KG1 (cell line): ENCODE results near the gene UBE2Q1.
"Not testable (repeated sequence)": the region's sequence is repeated elsewhere in the genome, so short reads cannot be mapped to it uniquely, and the experiment has no call there.

Experiments
- DNase-seq: peaks from one replicate; lab custom pipeline; 2025; lab: John Stamatoyannopoulos, UW

Gene UBE2Q1

DNA sequence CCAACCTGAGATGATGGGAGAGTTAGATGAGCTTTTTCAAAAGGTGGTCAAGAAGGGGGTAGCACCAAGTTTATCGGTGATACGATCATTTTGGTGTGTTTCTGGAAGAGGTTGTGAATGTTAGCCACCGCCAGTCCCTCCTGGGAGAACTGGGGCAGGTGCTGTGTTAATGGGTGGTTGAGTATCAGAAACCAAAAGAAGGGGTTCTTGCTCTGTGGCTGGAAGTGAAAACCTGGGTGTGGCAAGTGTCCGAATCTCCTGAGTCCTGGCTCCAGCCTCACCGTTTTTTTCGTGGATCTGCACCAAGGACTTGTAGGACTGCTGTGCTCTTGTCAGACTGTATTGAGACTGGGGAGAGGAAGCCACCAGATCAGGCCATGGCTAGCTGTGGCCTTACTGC, 7.8 kb downstream of the UBE2Q1 start:
- no peak for DNase-seq

DNA sequence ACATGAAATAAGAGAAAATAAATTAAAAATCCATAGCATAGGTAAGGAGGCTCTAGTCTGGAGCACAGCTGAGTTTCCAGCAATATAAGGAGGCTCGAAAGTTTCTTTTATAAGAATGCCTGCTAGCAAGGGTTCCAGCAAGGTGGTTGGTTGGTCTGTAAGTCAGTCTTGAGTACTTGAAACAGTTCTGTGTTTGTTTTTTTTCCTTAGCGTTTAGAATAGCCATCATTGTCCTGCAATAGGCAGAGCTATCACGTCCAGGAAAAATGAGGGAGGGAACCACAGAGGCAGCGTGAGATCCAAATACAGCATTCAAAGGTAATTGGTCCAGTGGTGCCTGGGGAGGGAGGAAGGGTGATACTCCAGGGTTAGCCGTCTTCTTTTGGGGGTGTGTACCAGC, 8.4 kb downstream of the UBE2Q1 start:
- no peak for DNase-seq

DNA sequence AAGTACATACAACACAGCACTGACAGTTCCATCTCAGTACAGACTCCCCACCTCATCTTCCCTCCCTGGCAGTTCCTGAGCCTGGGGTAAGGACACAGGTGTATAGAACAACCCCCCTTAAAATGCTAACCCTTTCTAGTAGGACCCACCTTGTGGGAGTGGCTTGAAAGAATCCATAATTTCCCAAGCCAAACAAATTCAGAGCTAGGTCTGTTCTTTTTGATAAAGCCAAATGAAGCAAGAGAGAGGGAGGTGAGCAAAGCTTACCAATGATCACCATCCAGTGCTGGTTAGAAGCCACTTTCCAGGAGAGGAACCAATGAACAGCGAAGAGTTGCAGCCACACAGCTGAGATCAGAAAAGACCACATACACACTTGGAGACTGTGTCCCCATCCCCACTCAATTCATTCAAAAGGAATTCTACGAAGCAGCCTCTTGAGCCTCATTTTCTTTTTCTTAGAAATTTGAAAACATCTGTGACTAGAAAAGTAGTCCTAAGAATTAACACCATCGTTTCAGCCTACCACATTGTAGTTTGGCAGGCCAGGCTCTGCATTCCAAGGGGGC, 9.2 kb downstream of the UBE2Q1 start:
- DNase-seq: no peak

DNA sequence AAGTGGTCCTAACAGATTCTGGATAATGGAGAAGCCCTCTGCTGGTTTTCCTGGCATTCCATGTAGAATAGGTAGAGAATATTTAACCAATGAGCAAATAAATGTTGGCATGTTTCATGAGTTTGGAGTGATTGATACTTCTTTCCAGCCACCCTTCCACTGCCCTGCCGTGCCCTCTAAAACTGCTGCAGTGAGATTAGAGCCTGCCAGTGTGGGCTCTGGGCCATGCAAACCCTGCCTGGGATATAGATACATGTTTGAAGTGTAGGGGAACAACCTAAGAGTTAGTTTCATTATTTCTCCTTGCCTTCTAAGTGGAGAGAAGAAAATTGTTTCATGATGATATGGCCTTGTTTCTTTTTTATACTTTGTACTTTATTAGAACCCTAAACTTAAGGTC, 10.4 kb downstream of the UBE2Q1 start:
- DNase-seq: no peak

DNA sequence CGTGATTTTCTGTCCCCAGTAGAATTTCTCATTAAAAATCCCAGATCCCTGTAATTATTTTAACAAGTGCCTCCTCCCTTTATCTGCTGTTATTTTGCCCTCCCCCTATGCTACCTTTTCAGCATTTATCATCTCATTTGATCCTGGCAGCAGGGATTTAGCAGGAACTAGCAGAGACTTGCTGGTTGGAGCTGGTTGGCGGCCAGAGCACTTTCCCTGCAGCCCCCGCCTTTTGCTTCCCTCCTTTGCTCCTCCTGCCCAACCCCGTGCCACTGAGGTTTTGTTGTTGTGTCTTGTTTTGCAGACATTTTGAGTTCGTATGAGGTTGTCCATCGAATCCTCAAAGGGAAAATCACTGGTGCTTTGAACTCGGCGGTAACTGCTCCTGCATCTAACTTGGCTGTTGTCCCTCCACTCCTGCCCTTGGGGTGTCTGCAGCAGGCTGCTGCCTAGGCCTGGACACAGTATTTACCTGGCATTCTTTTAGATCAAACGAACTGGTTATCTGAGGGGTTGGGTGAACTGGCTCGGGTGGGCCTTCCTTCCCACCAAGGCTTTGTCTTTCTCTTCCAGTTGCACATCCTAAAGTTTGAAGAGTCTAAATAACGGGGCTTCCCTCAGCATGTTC, 11.2 kb downstream of the UBE2Q1 start:
- DNase-seq: no peak

DNA sequence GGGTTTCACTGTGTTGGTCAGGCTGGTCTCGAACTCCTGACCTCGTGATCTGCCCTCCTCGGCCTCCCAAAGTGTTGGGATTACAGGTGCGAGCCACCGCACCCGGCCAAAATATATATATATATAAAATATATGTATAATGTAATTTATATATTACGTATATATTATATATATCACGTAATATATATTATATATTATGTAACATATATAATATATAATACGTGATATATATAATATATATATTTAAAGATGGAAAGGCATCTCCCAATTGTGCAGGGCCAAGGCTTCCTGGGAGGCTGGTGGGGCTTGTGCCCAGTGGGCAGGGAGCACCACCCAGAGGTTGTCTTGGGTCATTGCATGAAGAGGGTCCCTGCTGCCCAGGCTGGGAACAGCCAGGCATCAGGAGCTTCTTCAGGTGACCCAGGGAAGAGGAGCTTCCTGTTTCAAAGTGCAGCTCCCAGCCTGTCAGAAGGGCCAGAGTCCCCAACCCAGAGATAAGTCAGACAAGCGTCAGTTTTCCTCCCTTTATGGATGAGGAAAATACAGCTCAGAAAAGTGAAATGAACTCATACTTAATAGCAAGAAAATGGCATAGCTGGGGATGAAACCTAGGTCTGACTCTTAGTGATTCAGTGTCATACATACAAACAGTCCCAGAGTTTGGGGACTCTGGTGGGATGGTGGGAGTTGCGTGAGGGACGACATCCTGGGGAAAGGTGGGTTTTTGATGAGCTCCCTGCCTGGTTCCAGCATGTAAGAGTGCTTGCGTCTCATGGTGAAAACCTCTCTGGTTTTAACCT, 12.0 kb downstream of the UBE2Q1 start:
- DNase-seq: peak; percentile 28

DNA sequence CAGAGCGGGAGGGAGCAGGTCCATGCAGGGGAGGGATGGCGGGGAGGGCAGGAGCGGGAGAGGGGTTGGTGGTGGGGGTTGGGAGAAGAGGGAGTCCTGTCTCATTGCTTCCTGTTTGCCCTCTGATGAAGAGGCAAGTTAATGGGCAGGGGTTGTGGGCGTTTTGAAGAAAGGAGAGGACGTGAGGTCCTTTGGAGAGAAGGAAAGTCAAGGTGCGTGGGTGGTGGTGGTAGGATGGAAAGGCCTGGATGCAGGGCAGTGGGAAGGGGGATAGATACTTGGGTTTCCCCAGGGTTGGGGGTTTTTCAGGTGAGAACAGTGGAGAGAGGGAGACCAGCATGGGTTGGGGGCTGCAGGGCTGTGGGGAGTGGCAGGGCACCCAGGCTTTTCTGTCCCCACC, 17.2 kb downstream of the UBE2Q1 start:
- no peak for DNase-seq

DNA sequence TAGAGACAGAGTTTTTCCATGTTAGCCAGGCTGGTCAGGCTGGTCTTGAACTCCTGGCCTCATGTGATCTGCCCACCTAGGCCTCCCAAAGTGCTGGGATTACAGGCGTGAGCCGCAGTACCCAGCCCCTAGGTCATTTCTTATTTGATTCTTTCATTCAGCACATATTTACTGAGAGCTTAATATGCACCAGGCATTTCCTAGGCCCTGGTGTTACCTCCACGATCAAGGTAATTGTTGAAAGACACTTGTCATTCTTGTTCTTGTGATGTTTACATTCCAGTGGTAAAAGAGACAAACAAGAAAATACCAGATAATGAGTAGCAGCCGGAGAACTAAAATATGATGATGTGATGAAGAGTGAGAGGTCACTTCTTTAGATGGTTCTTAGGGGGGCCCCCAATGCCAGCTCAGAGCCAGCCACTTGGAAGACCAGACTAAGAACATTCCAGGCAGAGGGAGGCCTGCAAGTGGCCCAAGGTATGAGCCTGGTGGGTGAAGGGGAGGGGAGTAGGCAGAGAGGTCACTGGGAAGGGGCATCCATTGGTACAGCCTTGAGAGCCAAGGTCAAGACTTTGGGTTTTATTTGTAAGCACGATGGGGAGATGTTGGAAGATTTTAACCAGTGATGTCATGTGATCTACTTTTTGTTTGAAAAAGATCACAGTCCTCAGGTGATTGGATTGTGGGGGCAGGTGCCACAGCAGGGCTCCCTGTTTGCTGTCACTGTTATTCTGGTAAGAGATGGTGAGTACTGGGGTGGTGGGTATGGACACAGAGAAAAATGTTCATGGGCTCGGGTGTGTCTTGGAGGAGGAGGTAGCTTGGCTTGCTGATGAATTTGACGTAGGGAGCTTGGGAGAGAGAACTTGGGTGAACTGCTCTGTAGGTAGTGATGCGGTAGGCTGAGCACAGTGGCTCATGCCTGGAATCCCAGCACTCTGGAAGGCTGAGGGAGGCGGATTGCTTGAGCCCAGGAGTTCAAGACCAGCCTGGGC, 18.7 kb downstream of the UBE2Q1 start:
- DNase-seq: no peak

DNA sequence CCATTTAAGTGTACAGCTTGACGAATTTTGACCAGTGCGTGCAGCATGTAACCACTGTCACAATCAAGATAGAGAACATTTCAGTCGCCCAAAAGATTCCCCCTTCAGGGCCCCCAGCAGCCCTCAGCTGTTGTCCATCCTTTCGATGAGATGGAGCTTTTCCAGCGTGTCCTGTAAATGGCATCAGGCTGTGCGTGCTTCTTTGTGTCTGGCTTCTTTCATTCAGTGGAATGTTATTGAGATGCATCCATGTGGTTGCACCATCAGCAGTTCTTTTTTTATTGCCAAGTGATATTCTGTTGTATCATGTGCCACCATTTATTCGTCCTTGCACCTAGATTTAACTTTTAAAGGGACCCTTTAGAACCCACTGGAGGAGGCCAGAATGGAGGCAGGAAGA, 21.9 kb downstream of the UBE2Q1 start:
- no peak for DNase-seq

DNA sequence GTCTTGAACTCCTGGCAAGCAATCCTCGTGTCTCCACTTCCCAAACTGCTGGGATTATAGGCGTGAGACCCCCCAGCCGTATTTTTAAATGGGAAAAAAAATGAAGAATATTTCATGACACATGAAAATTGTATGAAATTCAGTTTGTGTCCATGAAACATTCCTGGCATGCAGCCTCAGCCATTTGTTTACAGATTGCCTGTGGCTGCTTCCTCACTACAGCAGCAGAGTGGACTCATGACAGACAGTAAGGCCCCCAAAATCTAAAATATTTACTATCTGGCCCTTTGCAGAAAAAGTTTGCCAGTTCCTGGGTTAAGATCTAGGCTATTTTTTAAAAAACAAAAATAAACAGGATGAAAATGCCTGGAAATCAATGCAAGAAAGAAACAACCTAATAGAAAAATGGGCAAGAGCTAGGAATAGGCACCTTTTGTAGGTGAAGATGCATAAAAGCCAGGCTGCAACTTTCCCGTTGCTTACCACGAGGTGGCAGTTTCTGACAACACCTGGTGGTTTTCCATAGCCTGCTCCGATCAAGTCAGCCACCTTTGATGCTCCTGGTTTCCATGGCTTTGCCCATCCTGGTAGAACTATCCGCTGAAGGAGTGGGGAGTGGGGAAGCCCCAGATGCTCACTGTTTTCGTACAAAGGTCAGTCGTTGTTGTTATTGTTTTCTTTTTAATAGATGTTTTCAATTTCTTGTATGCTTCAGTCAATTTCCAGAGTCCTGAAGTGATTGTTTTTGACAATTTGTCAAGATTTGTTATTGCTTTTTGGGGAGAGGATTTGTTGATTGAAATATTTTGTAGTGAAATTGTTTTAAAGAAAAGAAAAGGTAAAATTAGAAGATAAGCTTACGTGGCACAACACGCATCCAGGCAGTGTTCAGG, 24.3 kb downstream of the UBE2Q1 start:
- DNase-seq: no peak

DNA sequence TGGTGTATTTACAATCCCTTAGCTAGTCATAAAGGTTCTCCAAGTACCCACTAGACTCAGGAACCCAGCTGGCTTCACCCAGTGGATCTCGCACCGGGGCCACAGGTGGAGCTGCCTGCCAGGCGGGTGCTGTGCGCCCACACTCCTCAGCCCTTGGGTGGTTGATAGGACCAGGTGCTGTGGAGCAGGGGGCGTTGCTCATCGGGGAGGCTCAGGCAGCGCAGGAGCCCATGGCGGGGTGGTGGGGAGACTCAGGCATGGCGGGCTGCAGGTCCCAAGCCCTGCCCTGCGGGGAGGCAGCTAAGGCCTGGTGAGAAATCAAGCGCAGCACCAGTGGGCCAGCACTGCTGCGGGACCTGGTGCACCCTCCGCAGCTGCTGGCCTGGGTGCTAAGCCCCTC, 26.5 kb downstream of the UBE2Q1 start:
- DNase-seq: not testable (repeated sequence)

DNA sequence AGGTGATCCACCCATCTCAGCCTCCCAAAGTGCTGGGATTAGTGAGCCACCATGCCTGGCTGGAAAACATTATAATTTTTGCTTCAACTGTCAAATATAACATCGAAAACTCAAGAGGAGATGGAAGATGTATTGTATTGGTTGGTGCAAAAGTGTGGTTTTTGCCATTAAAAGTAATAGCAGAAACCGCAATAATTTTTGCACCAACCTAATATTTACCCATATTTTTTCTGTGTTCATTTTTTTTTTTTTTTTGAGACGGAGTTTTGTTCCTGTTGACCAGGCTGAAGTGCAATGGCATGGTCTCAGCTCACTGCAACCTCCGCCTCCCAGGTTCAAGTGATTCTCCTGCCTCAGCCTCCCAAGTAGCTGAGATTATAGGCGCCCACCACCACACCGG, 29.2 kb downstream of the UBE2Q1 start:
- no peak for DNase-seq

DNA sequence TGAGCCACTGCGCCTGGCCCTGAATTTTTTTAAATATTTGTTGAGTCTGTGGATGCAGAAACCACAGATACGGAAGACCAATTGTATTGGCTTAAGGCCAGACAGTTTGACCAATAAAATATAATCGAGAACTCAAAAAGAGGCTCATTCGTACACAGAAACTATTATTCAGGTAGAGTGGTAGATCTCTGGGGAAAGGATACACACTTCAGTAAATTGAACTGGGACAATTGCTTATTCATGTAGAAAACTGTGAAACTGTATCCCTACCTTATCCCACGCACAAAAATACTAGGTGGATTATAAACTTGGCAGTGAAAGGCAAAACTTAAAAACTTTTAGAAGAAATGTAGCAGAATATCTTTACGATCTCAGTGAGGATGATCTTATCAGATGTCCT, 31.3 kb downstream of the UBE2Q1 start:
- DNase-seq: no peak

DNA sequence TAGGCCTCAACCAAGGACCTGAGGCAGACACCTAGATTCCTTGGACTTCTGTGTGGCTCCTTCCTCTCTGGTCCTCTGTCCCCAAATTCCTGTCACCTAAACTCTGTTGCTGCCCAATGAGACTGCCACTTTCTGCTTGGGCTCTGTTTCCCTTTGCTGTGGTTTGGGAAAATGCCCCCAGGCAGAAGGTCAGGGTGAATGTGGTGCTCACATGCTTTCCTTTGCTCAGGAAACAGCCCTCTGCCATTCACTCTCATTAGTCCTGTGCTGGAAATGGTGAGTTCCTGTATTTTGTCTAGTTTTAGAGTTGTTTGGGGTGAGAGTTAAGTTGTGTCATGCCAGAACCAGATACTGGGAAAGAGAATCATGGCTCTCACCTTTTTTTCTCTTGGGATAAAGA, 33.6 kb downstream of the UBE2Q1 start:
- DNase-seq: no peak

DNA sequence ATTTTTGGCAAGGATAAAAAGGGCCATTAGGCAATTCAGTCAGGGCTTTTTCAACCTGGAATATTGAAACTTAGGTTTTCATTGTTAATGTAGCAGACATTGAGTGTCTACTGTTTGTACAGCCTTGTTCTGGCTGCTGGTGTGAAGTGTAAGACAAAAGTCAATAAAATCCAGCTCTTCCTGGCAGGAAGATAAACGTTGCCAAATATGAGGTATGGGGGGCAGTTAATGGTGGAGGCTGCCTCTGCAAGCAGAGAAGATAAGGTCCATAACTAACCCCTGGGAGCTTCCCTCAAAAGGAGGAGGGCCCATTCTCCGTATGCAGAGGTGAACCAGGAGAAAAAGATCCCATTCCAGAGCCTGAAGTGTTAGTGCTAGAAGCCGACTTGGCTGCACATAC, 36.8 kb downstream of the UBE2Q1 start:
- no peak for DNase-seq

DNA sequence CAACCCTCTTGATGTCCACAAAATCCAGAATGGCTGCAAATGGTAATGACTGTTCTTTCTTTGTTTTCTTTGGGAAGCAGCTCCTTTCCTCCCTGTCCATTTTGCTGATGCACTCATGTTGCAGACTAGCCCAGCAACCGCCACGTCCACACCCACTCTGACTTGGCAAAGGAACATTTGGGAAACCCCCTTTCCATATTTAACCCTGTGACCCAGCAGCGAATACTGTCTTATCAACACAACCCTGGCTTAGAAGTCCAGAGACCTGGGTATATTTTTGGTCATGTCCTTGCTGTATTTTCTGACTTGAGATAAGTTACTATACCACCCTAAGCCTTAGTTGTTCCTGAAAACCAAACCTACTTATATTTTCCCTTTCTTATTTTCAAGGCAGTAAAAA, 38.1 kb downstream of the UBE2Q1 start:
- no peak for DNase-seq

DNA sequence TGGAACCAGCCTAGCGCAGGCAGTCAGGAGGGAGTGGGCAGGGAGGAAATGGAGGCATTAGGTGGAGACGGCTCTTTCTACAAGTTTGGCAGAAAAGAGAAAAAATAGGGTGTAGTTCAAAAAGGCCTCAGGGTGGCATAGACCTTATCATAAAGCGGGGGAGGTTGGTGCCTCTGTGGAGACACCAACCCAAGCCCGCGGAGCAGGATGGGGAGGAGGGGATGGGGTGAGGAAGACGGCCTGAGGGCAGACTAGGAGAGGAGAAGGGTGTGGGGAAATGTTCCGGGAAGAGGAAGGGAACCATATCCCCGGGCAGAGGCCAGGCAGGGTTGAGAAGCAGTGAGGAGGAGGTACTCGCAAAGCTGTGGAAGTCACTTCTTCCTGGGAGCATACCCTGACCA, 38.9 kb downstream of the UBE2Q1 start:
- DNase-seq: no peak

DNA sequence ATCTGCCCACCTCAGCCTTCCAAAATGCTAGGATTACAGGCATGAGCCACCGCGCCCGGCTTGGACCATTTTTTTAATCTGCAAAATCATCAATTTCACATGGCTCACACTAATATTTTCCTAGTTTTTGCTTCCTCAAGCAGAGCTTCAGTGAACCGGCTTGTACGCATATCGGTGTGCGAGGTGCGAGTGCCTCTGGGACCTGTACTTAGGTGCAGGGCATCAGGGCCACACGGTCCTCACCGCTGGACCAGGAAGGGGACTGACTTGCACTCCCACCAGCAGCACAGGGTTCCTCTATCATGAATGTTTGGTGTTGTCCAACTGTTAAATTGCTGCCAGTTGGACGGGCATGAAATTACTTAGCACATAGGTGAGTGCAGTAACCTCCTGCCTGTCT, 40.8 kb downstream of the UBE2Q1 start:
- no peak for DNase-seq

DNA sequence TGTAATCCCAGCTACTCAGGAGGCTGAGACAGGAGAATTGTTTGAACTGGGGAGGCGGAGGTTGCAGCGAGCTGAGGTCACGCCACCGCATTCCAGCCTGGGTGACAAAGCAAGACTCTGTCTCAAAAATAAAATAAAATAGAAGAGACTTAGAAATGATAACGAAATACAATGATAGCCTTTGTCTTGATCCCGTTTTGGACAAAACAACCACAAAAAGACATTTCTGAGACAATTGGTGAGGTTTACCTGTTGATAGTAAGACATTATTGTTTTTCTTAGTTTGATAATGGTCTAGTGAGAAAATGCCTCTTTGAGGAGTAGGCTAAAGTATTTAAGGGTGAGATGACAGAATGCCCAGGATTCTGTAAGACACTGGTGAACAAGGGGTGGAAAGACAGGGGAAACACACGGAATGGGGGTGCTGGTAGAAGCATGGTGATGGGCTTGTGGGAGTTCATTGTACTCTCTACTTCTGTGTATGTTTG, 44.4 kb downstream of the UBE2Q1 start:
- DNase-seq: no peak

DNA sequence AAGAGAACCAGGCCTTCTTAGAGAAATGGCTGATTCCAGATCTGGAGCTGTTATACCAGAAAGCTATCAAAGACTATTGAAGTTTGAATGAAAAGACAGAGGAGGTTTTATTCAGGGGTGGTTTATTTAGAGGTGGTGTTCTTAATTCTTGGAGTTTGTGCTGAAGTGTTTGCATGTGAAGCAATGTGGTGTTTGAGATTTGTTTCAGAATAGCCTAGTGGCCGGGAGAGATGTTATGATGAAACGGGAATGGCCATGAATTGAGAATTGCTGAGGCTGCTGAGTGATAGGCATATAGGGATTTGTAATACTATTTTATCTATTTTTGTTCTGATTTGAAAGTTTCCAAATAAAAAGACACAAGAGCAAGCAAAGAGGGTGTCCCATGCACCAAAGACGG, 45.7 kb downstream of the UBE2Q1 start:
- DNase-seq: no peak

DNA sequence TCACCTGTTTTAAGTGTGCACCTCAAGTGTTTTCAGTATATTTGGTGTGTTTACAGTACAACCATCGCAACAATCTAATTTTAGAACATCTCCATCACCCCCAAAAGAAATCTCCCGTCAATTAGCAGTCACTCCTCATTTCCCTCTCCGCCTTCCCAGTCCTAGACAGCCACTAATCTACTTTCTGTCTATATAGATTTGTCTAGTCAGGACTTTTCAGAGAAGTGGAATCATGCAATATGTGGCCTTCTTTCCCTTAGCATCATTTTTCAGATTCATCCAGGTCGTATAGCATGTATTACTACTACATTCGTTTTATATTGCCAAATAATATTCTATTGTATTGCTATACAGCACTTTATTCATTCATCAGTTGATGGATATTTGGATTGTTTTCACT, 54.6 kb downstream of the UBE2Q1 start:
- no peak for DNase-seq
